Head of caudate nucleus (tissue), 42 donors: ENCODE data around the gene MRTFB.

Experiments
- DNase-seq, 42 donors: peaks; one replicate each; pipeline versions ENCODE4 v3.0.0 to v3.0.0-alpha.2; 2020 to 2021; ENCODE audit warnings: mixed read lengths in 7 of 42
- intact Hi-C: fragments of 100-400 bp; cut with DNase I; formaldehyde crosslinking; loops from one replicate; pipeline ENCODE4 v1.15.0; 2022

Gene MRTFB

DNA sequence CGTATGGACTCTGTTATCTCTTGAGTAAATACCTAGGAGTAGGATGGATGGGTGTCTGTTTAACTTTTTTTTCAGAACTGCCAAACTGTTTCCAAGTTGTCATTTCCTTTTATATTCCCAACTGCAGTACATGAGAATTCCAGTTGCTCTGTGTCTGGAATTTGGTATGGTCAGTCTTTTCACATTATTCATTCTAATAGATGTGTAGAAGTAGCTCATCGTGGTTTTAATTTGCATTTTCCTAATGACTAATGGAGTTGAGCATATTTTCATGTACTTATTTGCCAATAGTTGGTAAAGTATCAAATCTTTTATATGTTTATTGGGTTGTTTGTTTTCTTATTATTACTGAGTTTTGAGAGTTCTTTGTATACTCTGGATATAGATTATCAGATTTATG lies 27.0 kb downstream of the MRTFB start:
- no peak for DNase-seq
- intact Hi-C loops = no loop called here

DNA sequence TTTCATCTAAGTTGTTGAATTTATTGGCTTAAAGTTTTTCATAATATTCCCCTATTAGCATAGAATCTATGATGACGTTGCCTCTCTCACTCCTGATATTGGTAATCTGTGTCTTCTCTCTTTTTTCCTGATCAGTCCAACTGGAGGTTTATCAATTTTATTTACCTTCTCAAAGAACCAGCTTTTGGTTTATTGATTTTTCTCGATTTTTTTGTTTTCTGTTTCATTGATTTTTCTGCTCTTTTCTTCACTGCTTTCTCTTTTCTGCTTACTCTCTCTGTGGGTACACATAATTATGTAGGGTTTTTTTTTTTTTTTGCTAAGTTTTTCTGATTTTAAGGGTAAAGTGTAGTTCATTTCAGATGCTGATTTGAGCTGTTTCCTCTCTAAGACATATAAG lies 29.7 kb downstream of the MRTFB start:
- intact Hi-C loops = no loop called here
- DNase-seq = no peak

GRCh38 chr16:14101415-14101814 lies 30.3 kb downstream of the MRTFB start:
- no peak for DNase-seq

GRCh38 chr16:14102925-14103720 lies 32.0 kb downstream of the MRTFB start:
- DNase-seq = no peak
- intact Hi-C loops = no loop called here

More at GRCh38 chr16:14101415-14101814, 30.3 kb downstream of the MRTFB start:
- intact Hi-C loops = no loop called here

GRCh38 chr16:14104066-14104465 lies 32.9 kb downstream of the MRTFB start:
- no peak for DNase-seq
- intact Hi-C loops = no loop called here

DNA sequence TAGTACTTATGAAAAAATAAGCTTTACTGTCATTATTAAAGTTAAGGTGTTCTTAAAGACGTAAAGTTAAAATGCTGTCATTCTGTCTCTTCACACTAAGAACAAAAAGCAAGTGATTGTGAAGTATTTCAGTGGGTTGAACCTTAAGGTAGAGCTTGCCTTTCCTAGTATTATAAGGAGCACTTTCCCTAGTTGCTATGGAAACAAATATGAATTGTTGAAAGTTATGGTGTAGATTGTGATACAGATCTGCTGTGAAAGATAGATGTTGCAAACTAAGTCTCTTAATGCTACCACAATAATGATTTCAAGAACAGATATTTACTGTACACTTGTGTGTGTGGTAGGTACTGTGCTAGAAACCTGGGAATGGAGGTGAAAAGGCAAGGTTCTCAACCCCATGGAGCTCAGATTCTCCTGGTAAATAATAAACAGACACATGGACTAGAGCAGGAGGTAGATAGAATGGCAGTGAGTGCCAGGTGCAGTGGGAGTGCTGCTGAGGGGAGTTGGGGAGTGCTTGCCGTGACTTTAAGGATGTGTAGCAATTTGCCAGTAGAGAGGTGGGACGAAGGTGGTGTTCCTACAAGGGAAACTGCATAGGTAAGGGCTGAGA lies 34.7 kb downstream of the MRTFB start:
- intact Hi-C loops = no loop called here
- DNase-seq = no peak

GRCh38 chr16:14106457-14106856 lies 35.3 kb downstream of the MRTFB start:
- intact Hi-C loops = no loop called here
- no peak for DNase-seq

- intact Hi-C loops = no loop called here
- DNase-seq = no peak
These were observed 35.8 kb downstream of the MRTFB start for GRCh38 chr16:14106961-14107360.

- intact Hi-C loops = no loop called here
- no peak for DNase-seq
These were observed 38.1 kb downstream of the MRTFB start for GRCh38 chr16:14109077-14109775.

DNA sequence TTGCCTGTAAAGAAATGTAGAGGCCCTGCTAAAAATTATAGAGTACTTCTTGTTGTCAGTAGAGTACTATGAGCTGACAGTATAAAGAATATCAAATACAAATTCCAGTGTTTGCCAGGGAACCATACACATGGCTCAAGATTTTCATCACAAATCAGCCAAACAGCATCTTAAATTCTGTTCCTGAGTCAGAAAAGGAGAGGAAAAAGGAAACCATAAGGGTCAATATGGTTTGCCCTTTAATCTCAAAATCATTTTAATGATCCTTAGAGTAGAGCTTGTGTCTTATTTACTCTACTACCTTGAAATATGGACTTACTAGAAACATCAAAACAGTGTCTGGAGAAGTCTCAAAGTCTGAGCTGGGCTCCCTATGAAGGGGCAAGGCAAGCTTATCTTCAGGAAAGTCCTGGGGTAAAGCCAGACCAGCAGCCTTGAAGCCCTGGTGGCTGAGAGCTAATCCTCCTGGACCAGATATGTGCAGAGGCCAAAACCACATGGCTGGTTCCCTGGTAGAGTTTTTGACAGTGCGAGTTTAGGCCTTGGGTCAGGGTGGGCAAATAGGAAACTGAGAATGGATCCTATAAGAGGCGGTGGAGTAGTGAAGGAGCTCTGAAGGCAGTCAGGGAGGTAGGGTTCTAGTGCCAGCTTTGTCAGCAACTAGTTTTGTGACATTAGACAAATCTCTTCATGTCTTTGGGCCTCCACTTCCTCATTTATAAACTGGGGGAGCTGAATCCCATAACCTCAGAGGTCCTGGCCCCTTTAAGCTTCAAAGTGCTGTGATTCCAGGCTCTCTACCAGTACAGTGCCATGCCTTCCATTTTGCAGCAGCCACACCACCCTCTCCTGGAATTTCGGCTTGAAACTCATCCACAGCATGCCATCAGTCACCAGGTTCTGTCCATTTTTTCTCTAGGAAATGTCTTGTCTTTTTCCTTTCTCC lies 38.9 kb downstream of the MRTFB start:
- intact Hi-C loops = no loop called here
- DNase-seq = no peak

DNA sequence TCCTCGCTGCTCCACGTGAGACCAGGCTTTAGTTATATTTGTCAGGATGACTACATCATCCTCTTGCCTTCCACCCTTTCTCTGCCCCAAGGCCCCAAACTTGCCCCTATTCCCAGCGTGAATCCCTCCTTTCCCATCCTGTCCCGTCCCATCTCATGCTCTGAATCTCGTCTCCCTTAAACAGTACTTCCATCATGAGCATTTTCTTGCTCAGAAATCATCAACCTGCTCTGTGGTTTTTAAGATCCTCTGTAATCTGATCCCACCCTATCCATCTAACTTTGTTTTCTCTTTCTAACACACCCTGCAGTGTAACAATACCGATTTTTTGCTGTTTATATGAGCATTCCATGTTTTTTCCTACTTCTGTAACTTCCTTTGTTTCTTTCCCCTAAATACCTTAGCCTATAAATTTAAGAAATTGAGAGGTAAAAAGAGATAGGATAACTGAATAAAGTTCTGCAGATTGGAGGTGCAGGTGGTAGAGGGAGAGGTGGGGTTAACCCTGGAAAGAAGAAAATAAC lies 39.7 kb downstream of the MRTFB start:
- no peak for DNase-seq
- intact Hi-C loops = no loop called here

- DNase-seq = peak in 25 of 42 donors; percentile 9 to 63 (median 24)
These were observed 40.8 kb downstream of the MRTFB start for GRCh38 chr16:14111713-14112538.

GRCh38 chr16:14112539-14112856 lies 41.4 kb downstream of the MRTFB start:
- intact Hi-C loops = no loop called here
- DNase-seq = no peak

More at GRCh38 chr16:14111713-14112538, 40.8 kb downstream of the MRTFB start:
- intact Hi-C loops = no loop called here

DNA sequence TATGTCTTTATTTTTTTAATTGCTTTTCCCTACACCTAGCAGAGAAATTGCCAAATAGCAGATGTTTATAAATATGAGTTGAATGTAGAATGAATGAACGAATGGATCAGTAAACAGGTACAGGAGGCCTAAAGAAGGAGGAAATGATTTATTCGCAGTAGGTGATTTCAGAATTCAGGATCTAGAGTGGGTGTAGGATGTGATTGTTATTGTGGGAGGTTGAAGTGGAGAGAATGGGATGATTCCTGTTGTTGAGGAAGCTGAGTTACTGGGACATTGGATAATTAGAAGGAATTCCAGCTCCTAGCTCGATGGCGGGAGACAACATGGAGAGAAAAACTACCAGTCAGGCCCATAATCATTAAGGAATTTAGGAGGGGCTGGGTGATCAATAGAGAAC lies 42.2 kb downstream of the MRTFB start:
- intact Hi-C loops = no loop called here
- DNase-seq = no peak

DNA sequence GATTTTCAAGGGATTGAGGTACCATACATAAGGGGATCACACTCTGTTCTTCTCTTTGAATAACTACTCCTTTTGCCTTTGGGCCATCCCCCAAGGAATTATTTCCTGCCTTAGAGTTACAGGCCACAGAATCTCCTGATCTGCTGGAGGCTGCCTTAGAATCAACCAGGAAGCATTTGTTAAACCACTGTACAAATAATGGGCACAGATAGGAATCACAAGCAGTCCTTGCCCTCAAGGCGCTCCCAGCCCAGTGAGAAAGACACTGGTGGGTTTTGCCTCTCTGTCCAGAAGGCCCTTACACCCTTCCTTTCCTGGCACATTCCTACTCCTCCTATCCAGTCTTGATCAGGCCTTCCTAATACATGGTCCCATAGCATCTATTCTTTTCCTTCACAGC lies 45.9 kb downstream of the MRTFB start:
- no peak for DNase-seq
- intact Hi-C loops = no loop called here

DNA sequence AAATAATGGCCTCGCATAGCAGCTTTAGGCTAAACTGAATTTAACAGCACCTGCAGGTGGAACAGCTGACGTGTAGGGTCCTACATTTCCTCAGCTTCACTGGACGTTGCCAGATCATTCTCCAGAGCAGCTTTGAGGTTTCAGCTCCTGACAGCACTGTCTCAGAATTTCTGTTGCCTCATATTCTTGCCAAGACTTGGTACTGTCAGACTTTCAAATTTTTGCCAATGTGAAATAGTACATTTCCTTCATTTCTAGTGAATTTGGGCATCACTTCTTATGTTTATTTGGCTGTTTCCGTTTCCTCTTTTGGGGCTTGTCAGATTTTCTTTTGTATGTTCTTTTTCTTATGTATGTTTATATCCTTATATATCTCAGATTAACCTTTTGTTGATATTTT lies 48.7 kb downstream of the MRTFB start:
- intact Hi-C loops = no loop called here
- DNase-seq = no peak

GRCh38 chr16:14120335-14120734 lies 49.2 kb downstream of the MRTFB start:
- intact Hi-C loops = no loop called here

DNA sequence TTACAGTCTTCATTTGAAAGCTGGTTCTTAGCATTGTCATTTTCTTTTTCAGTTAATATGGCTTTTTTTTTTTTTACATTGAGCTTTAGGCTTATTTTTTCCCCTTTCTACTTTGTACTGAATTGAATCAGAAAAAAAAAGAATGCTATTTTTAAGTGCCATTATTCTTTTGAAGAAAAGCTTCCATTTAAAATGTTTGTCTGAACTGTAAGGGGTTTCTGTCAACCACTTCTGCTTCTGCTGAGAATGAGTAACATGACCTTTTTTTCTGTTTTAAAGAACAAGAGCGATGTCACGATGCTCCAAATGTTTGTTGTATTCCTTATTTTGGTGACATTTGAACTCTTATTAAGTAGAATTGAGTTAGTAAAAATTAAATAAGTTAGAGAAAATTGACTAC lies 50.0 kb downstream of the MRTFB start:
- intact Hi-C loops = no loop called here
- no peak for DNase-seq

More at GRCh38 chr16:14120335-14120734, 49.2 kb downstream of the MRTFB start:
- DNase-seq = no peak
